GM18909 (cell line): ENCODE measurements around the gene PCYT1A.
"Not testable (repeated sequence)": the region's sequence is repeated elsewhere in the genome, so short reads cannot be mapped to it uniquely, and the experiment has no call there.

Source experiments
- ATAC-seq: cut with Tn5 transposase; IDR thresholded peaks from one replicate; pipeline ENCODE4 v1.9.1; 2021; ENCODE audit warnings: mild to moderate bottlenecking; ENCODE audit not compliant: unreplicated experiment, poor library complexity

The PCYT1A gene

DNA sequence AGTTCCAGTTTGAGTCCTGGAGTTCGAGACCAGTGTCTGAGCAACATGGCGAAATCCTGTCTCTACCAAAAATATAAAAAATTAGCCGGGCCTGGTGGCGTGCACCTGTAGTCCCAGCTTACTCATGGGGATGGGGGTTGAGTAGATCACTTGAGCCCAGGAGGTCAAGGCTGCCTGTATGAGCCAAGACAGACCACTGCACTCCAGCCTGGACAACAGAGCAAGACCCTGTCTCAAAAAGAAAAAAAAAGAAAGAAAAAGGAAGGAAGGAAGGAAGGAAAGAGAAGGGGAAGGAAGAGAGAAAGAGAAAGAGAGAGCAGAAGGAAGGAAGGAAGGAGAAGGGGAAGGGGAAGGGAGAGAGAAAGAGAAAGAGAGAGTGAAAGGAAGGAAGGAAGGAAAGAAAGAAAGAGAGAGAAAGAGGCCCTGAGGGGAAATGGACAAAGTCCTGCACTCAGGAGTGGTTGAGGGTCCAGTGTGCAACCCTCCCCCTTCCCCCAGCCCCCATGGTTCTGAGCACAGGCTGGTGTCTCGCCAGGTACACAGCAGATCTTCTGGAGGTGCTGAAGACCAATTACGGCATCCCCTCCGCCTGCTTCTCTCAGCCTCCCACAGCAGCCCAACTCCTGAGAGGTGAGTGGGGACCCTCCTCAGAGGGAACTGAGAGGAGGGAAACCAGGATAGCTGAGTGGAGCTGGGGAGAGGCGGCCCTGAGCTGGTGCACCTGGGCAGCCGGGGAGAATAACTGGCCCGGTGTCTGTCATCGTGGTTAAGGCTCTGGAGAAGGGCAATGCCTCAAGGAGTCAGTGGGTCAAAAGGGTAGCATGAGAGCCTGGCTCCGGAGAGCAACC lies 70.0 kb downstream of the PCYT1A start:
- no peak for ATAC-seq

DNA sequence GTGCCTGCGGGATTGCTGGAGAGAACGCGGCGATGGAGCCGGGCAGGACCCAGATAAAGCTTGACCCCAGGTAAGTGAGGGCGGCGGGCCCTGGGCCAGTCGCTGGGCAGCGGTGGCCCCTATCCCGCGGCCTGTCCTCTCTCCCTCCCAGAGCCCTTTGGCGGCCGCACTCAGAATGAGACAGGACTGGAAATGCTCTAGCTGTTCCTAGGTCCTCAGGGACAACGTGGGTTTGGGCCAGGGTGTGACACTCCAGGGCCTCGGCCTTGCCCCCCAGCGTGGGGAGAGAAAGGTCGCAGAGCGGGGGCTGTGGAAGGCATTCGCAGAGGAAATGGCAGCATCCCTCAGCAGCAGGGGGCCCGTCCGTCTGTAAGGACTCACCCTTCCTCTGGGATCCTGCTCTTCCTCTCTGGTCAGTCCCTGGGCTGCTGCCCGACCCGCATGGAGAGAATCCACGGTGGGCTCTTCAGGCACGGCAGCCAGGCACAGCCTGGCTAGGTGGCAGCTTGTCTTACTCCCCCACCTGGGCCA lies 70.8 kb downstream of the PCYT1A start:
- no peak for ATAC-seq

DNA sequence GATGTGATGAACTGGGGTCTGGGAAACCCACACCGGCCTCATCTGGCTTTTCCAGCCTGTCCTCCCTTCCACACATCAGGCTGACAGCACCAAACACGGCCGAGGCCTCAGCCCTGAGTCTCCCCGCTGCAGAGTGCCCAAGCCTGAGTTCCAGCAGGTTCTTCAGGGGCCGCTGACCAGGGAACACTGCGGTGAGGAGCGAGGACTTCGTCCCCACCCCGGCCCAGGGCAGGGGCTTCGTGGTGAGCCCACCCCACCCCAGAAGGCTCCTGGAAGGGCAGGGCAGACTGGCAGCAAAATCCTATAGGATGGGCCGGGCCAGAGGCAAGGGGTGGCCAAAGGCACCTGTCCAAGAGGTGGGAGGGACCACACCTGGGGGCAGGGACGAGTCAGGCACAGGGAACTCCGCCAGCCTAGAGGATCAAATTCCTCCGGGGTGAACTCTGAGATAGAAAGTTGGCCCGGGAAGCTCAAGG lies 71.4 kb downstream of the PCYT1A start, which contains the start of gene SLC51A:
TSS of gene SLC51A (plus strand) at position 446 of the 476 bp plus-strand sequence. CDS start 179 bp downstream, outside the sequence.
- no peak for ATAC-seq

- ATAC-seq = no peak
Observed at GRCh38 chr3:196215493-196216020, 72.0 kb downstream of the PCYT1A start.

- ATAC-seq = no peak
Observed at GRCh38 chr3:196214783-196215441, 72.6 kb downstream of the PCYT1A start.

GRCh38 chr3:196210673-196211556 lies 76.6 kb downstream of the PCYT1A start, which contains the start of gene ZDHHC19:
ZDHHC19 (minus strand) TSS chr3:196211400; CDS start chr3:196211315, 85 bp downstream.
- ATAC-seq = no peak

DNA sequence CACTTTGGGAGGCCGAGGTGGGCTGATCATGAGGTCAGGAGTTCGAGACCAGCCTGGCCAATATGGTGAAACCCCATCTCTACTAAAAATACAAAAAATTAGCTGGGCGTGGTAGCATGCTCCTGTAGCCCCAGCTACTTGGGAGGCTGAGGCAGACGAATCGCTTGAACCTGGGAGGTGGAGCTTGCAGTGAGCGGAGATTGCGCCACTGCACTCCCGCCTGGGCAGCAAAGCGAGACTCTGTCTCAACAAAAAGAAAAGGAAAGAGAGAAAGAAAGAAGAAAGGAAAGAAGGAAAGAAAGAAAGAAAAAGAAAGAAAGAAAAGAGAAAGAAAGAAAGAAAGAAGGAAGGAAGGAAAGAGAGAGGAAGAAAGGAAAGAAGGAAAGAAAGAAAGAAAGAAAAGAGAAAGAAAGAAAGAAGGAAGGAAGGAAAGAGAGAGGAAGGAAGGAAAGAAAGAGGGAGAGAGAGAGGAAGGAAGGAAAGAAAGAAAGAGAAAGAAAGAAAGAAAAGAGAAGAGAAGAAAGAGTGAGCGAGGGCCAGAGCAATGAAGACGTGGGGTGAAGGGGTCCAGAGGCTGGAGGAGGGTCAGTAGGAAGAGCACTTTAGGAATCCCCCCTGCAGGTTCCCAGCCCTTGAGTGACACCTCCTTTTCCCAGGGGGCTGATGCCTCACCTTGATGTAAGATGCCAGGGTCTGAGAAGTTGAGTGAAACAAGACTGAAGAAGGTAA lies 77.4 kb downstream of the PCYT1A start:
- ATAC-seq = not testable (repeated sequence)

DNA sequence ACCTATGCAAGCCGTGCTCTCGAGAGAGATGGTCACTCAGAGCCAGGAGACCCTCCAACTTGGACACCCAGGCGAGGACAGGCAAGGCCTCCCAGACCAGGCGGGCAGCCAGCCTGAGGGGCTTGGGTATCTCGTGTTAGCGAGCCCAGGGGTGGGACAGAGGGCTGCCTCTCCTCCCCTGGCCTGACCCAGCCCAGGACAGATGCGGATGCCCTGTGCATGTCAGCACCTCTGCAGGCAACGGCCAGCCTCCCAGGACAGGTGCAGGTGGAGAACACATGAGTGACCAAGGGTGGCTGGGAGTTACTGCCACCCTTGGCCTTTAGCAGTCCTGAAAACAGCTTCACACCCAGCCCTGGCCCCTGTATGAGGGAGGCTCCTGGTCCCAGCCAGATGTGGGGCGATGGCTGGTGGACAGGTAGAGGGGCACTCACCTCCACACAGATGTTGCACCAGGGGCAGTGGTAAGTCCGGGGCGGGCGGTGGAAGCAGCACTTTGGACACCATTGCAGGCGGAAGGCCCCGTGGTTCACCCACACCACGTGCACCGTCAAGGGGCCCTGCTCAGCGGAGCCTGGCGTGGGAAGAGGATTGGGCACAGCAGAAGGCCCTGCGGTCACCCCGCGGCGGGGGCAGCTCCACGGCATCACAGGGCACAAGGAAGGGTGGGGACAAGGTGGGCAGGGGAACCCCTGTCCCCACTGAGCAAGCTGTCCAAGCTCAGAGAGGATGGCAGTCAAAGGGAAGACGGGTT lies 78.4 kb downstream of the PCYT1A start:
- ATAC-seq = no peak

DNA sequence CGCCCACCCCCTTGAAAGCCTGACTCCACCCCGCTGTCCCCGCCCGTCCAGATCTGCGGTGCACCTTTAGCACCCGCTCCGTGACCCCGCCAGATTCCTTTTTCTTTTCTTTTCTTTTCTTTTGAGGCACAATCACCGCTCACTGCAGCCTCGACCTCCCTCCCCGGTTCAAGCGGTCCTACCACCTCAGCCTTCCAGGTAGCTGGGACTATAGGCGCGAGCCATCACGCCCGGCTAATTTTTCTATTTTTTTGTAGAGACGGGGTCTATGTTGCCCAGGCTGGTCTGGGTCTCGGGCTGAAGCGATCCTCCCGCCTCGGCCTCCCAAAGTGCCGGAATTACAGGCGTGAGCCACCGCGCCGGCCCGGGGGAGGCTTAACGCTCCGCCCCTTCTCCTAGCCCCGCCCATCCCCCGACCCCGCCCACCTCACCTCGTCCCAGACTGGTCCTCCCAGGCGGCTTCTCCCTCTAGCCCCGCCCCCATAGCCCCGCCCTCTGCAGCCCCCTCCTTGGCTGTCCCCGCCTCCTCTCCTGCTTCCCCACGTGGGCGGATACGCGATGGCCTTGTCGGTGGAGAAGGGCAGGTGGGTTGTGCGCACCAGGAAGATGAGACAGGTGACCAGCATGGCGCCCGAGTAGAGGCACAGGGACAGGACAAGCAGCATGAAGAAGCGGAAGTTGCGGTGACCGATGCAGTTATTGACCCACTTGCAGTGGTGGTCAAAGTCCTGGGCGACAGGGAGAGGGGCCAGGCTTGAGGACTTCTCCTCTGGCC lies 79.5 kb downstream of the PCYT1A start:
- ATAC-seq = no peak

DNA sequence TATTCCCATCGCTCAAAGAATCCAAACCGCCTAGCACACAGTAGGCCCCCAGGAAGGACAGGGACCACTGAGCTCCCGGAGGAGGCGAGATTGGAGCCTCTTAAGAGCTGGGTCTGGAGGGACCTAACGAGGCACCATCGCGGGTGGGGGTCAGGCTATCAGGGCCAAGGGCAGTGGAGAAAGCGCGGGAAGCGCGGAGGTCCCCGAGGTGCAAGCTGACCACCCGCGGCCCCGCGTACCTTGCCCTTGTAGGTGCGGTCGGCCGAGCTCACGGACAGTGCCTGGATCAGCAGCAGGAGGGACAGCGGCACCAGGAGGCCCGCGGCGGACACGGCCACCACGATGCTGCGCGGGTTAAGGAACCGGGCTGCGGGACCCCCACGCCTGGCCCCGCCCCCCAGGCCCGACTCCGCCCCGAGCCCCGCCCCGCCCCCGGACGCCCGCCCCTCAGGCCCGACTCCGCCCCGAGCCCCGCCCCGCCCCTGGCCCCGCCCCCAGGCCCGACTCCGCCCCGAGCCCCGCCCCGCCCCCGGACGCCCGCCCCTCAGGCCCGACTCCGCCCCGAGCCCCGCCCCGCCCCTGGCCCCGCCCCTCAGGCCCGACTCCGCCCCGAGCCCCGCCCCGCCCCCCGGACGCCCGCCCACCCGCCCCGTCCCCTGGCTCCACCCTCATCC lies 80.2 kb downstream of the PCYT1A start:
- no peak for ATAC-seq

GRCh38 chr3:196205442-196206205 lies 81.9 kb downstream of the PCYT1A start:
- not testable (repeated sequence) for ATAC-seq

DNA sequence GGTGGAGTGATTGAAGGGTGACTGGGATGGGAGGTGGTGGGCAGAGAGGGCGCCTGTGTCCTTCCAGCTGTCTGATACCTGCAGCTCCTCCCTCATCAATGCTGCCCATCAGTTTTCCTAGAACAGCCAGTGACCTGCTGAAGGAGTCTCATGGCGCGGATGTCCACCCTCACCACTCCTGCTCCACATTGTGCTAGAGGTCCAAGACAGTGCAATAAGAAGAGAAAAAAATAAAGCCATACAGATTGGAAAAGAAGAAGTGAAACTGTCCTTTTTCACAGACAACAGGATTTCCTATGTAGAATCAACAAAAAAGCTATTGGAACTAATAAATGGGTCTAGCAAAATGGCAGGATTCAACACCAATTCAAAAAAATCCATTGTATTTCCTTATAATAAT lies 83.7 kb downstream of the PCYT1A start:
- no peak for ATAC-seq

GRCh38 chr3:196202516-196202970 lies 85.0 kb downstream of the PCYT1A start:
- ATAC-seq = no peak

- ATAC-seq = no peak
Observed at GRCh38 chr3:196198771-196199753, 88.5 kb downstream of the PCYT1A start.

DNA sequence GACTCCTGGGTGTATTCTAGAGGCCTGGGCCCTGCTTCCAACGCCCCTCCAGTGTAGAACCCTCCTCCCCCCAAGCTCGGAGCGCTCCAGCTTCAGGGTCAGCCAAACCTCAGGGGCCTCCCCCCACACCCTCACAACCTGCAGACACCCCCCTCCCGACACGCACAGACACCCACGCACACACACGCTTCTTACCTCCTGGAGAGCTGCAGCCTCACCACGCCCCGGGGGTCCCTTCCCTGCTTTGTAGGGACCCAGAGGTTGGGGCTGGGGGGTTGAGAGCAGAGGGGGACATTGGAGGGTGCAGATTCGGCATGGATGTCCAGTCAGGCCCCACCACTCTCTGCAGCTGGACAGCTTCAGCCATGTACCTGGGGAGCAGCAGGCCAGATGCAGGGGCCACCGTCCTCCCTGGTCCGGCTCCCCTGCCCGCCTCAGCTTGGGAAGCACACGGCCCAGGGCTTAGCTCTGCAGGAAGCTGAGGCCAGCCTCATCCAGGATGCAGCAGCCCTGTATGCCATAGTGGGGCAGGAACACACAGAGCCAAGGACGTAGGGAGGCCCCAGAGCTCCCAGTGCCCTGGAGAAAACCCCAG lies 89.3 kb downstream of the PCYT1A start:
- ATAC-seq = no peak
